GM18507 (cell line): ENCODE results near the gene LILRB3.
"Not testable (repeated sequence)": the region's sequence is repeated elsewhere in the genome, so short reads cannot be mapped to it uniquely, and the experiment has no call there.

Source experiments
- DNase-seq: peaks from one replicate; pipeline ENCODE4 v3.0.0; 2011; ENCODE audit warnings: low read depth; ENCODE audit not compliant: insufficient read length; ENCODE audit errors: extremely low spot score
- FAIRE-seq: peaks from 2 replicates; lab custom pipeline; 2011; peaks lifted over from hg19 to GRCh38; lab: Jason Lieb, UNC

The LILRB3 gene

DNA sequence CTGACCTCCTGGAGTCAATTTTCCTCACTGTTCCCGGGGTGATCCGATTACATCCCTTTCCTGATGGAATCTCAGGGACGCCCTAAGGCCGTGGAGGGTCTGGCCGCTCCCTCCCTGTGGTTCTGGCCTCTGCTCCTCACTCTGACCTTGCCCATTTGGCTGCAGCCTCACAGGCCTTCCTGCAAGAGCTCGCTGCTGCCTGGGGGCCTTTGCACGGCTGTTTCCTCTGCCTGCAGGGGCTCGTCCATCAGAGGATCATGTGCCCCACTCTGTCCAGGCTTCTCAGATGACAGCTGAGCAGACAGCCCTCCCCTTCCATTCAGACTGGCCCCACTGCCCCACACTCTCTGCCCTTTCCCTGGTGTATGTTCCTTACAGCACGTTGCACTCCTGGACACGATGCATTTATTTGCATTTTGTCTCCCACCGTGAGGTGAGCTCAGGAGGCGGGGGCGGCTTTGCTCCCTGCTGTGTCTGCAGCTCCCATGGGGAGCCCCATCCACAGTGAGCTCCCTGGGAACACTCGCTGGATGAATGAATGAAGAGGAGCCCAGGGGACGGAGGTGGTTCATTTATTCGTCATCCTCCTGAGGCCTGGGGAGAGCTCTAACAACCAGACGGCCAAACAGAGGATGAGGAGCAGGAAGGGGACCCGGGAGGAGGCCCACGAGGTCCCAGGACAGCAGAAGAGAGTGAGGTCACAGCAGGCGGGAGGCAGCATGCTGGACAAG, 5.1 kb downstream of the LILRB3 start:
- not testable (repeated sequence) for FAIRE-seq, DNase-seq

DNA sequence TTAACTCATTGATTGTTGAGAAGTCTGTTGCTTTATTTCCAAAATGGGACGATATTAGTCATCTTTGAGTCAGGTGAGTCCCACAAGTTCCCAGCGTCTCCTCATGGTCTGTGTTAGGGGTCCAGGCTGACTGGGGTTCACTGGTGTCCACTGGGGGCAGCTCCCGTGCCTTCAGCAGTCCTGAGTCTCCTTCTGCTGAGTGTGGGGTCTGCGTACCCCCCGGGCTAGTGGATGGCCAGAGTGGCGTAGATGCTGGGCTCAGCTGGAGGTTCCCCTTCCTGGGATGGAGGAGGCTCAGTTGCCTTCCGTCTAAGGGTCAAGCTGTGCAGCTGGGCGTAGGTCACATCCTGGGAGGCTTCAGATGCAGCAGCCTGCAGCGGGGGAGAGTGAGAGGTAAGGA, 5.9 kb downstream of the LILRB3 start:
- FAIRE-seq (no peak), DNase-seq (no peak)

DNA sequence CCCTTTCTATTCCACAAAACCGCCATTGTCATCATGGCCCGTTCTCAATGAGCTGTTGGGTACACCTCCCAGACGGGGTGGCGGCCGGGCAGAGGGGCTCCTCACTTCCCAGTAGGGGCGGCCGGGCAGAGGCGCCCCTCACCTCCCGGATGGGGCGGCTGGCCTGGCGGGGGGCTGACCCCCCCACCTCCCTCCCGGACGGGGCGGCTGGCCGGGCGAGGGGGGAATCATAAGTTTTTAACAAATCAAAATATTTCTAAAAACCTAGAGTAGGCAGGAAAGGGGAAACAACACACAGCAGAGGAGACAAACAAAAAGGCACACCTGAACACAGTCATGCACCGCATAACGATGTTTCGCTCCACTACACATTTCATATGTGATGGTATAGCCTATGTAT, 8.1 kb downstream of the LILRB3 start:
- FAIRE-seq, DNase-seq: not testable (repeated sequence)

DNA sequence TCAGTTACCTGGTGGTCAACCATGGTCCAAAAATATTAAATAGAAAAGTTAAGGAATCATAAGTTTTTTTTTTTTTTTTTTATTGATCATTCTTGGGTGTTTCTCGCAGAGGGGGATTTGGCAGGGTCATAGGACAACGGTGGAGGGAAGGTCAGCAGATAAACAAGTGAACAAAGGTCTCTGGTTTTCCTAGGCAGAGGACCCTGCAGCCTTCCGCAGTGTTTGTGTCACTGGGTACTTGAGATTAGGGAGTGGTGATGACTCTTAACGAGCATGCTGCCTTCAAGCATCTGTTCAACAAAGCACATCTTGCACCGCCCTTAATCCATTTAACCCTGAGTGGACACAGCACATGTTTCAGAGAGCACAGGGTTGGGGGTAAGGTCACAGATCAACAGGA, 8.6 kb downstream of the LILRB3 start:
- FAIRE-seq, DNase-seq: not testable (repeated sequence)

DNA sequence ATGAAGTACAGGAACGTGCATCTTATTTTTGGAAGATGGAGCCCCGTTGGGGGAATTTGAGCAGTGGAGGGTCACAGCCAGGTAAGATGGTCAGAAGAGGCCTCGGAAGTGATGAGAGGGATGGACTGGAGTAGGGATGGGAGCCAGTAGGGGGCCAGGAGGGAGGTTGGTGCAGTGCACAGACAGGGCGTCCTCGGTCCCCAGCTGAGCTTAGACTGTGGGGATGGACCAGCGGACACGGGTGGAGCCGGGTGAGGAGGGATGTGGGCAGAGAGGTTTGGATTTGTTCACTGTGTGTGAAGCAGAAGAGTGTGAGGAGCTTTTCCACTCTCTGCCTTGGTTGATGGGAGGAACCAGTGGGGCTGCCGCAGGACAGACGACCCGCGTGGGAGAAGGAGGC, 11.6 kb downstream of the LILRB3 start:
- DNase-seq (no peak), FAIRE-seq (no peak)

- FAIRE-seq (no peak), DNase-seq (no peak)
Observed at GRCh38 chr19:54209811-54210494, 12.9 kb downstream of the LILRB3 start.

- DNase-seq (no peak), FAIRE-seq (no peak)
Observed at GRCh38 chr19:54209058-54209810, 13.6 kb downstream of the LILRB3 start.

GRCh38 chr19:54208784-54209057, 14.1 kb downstream of the LILRB3 start:
- DNase-seq (no peak), FAIRE-seq (no peak)

- DNase-seq = peak; percentile 30
- FAIRE-seq = peak; percentile 86
Observed at GRCh38 chr19:54207983-54208783, 14.6 kb downstream of the LILRB3 start.

DNA sequence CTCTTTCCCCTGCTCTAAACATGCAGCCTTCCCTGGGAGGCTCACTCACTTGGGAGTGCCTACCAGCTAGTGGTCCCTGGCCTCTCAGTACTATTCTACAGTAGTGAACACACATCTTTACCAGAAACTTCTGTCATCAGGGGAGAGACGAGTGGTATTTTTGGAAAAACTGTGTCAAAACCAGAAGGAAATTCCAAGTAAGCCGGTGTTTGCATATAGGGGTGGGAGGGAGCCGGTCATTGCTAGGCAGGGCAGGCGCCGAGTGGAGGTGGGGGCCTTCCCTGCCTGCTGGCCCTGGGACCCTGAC, 15.2 kb downstream of the LILRB3 start:
- DNase-seq (no peak), FAIRE-seq (no peak)

GRCh38 chr19:54207193-54207592, 15.6 kb downstream of the LILRB3 start:
- not testable (repeated sequence) for FAIRE-seq, DNase-seq

- FAIRE-seq (no peak), DNase-seq (no peak)
Observed at GRCh38 chr19:54206831-54207177, 16.0 kb downstream of the LILRB3 start.

DNA sequence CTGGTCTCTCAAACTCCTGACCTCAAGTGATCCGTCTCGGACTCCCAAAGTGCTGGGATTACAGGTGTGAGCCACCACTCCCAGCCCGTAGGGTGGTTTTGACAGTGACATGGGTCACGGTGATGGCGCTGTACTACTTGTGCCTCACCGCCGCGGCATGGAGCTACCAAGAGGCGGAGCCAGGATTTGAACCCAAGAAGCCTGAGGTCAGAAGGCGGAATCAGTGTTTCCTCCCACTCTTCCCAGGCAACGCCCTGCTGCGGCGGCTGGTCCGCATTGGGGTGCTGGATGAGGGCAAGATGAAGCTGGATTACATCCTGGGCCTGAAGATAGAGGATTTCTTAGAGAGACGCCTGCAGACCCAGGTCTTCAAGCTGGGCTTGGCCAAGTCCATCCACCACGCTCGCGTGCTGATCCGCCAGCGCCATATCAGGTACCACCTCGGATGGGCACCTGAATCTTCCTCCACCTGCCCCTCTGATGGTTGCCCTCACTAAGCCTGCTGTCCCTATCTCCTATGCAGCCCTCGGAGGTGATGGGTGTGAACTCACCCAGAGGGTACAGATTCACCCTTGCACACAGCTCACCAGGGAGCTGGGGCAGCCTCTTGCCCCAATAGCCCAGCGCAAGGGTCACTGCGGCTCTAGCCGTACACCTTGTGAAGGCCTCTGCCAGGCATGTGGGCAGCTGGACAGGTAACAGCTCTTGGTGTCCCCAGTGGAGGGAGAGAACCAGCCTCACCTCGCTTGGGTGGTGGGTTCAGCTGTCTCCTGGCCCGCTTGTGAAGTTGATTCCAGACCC, 16.6 kb downstream of the LILRB3 start:
- DNase-seq (no peak), FAIRE-seq (no peak)

GRCh38 chr19:54204767-54205468, 17.9 kb downstream of the LILRB3 start:
- DNase-seq = no peak
- no peak for FAIRE-seq

DNA sequence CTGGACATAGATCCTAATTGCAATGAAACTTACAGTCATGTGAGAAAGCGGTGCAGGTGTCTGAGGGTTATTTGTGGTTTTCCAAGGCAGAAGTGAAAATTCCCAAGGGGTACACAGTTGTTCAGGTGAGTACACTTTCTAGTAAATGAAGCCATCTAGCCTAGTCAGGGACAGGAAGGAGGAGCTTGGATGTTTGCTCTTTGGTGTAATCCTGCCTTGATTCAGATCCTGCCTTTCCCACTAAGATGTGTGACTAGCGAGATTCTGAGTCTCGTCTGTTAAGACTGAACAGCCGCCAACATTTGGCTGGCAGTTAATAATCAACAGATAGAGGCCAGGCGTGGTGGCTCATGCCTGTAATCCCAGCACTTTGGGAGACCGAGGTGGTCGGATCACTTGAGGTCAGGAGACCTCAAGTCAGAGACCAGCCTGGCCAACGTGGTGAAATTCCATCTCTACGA, 19.6 kb downstream of the LILRB3 start:
- DNase-seq = no peak
- FAIRE-seq = no peak

GRCh38 chr19:54201980-54202379, 20.8 kb downstream of the LILRB3 start:
- peak; percentile 49 for FAIRE-seq

GRCh38 chr19:54201172-54201701, 21.6 kb downstream of the LILRB3 start:
- DNase-seq = no peak
- FAIRE-seq = no peak

More at GRCh38 chr19:54201980-54202379, 20.8 kb downstream of the LILRB3 start:
- DNase-seq = no peak

GRCh38 chr19:54199401-54199800, 23.4 kb downstream of the LILRB3 start:
- no peak for FAIRE-seq
- DNase-seq = no peak
